ENCODE measurements around the gene CEP131. TPM values are rescaled to one million over a fixed set of nuclear protein-coding genes. Genes with fewer than 3 reads are reported as not detected.
A peak's percentile ranks its signal among the peaks of the same experiment; 100 is the strongest.

Gene CEP131
- total RNA-seq (2014; rRNA removed; shearing (Covaris generic); ENCODE audit: low replicate concordance), result 13.3 and 22.9 TPM in 2 replicates

- no peaks in the 10 kb centered on the region for H3K27me3 ChIP-seq
- no peaks in the 10 kb centered on the region for H3K36me3 ChIP-seq
- peak within 1 kb of the TSS; percentile 80 for H3K4me3 ChIP-seq
- H3K9me3 ChIP-seq, result 0 out of 2 replicates have a peak, but pooled peaks cover 2% of the 10 kb centered on the region
- peak; percentile 99 for DNase-seq
Observed at GRCh38 chr17:81222906-81223761, at the start of gene CEP131. Gene CEP131 (minus strand): TSS chr17:81222965. CDS start chr17:81220056, 2,909 bp downstream.

DNA sequence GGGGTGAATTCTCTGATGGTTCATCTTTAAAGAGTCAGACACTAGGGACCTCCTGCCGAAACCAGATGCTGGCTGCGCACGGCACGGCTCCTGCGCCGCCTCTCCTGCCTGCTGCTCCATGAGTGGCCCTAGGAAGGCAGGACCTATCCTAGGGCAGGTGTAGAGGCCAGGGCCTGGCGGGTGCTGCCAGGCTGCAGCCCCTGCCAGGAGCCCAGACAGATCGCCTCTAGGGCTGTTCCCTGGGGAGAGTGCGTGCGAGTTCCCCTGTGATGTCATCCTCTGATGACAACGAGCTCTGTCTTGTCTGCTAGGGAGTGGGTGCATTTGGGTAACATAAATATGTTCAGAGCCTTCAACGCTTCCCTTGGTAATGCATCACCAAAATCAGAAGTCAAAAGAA lies 48.5 kb upstream of the CEP131 start:
- Histone ChIP-seq H3K9me3 (no peaks in the 10 kb centered on the region), H3K4me3 (no peak overlapping the region), H3K36me3 (peaks cover 72% of the 10 kb centered on the region), H3K27me3 (no peaks in the 10 kb centered on the region)
- no peak for DNase-seq

DNA sequence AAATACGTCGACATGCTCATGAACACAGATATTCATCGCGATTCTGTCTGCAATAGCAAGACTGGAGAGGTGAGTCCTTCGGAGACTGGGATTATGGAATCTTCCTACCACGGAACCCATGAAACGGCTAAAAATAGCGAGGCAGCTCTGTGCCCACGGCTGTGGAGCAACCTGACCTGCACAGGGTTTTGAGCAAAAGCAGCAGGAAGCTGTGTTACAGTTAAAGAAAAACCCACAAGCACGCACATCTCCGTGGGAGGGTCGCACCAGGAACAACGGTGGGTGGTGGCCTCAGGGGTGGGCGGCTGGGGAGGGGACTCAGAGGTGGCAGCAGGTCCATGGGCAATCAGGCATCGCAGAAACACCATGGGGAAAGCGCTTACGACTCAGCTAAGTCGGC lies 47.5 kb upstream of the CEP131 start:
- Histone ChIP-seq H3K4me3 (no peak overlapping the region), H3K27me3 (no peaks in the 10 kb centered on the region), H3K36me3 (peaks cover 75% of the 10 kb centered on the region), H3K9me3 (no peaks in the 10 kb centered on the region)
- no peak for DNase-seq

DNA sequence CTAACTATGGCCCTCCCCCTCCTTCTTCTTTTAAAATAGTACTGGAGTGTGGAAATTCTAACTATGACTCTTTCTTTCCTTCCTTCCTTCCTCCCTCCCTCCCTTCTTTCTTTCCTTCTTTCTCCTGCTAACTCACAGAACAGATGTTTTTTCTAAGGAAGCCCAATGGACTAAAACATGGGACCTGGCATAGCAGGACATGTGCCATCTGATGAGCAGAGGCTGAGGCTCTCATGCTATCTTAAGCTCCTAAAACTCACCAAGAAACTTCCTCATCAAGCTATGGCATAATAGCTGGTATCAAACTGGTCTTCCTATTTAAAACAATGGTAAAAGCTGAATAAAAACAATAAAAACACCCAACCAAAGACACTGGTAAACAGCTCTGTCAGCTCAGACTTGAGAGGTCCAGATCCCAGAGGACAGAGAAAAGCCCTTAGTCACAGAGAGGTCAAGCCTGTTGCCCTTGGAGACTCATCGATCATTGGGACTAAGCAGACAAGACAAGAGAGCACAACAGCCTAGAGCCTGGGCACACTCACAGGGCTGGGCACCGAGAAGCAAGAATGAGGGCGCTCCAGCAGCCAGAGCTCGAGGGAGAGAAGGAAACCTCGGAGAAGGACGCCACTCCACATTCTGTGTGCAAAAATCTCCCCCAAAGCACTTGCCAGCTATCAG lies 44.8 kb upstream of the CEP131 start:
- no peak for DNase-seq
- H3K9me3 ChIP-seq, result no peaks in the 10 kb centered on the region
- peaks cover 64% of the 10 kb centered on the region for H3K36me3 ChIP-seq
- no peak overlapping the region for H3K4me3 ChIP-seq
- no peaks in the 10 kb centered on the region for H3K27me3 ChIP-seq

GRCh38 chr17:81265576-81265975 lies 42.8 kb upstream of the CEP131 start:
- H3K9me3 ChIP-seq, result no peaks in the 10 kb centered on the region
- no peak for DNase-seq
- no peak overlapping the region for H3K4me3 ChIP-seq
- H3K27me3 ChIP-seq, result no peaks in the 10 kb centered on the region
- H3K36me3 ChIP-seq, result peaks cover 57% of the 10 kb centered on the region

GRCh38 chr17:81264640-81265039 lies 41.9 kb upstream of the CEP131 start:
- Histone ChIP-seq H3K9me3 (no peaks in the 10 kb centered on the region), H3K4me3 (no peak overlapping the region), H3K36me3 (peaks cover 58% of the 10 kb centered on the region), H3K27me3 (no peaks in the 10 kb centered on the region)
- DNase-seq, result no peak

DNA sequence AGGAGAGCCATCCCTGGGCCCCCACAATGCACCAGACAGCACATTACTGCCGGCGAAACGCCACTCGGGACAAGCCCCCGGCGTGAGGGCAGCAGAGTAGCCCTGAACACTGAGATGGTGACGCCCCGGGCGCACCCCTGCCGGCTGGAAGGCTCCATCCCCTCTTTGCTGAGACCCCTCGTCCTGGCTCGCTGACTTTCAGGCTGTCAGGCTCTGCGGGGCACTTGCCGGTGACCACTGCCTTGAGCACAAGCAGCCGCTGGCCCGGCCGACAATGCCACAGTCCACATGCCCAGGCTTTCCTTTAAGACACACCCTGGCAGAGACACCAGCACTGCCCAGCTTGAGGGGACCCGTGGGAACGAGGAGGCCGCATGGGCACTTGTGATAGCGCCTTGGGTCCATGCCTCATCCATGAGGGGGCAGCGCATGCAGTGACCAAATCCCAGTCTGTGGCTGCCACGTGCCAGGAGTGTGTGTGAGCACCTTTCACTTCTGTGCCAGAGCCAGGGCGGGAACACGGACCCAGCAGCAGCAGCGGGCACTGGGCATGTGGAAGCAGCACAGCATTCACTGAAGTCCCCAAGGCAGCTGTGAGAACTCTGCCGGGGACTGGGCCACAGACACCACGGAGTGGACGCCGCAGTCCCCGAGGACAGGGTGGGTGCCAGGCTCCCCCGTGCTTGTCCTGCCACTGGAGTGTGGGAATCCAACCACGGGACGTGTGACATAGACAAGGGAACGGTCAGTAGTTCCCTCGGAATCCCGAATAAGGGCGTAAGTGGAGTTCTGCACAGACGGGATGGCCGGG lies 40.8 kb upstream of the CEP131 start:
- Histone ChIP-seq H3K4me3 (no peak overlapping the region), H3K27me3 (no peaks in the 10 kb centered on the region), H3K36me3 (peaks cover 58% of the 10 kb centered on the region), H3K9me3 (no peaks in the 10 kb centered on the region)
- no peak for DNase-seq

GRCh38 chr17:81261582-81262336 lies 39.0 kb upstream of the CEP131 start:
- H3K9me3 ChIP-seq, result no peaks in the 10 kb centered on the region
- H3K27me3 ChIP-seq, result no peaks in the 10 kb centered on the region
- DNase-seq, result no peak
- H3K36me3 ChIP-seq, result peaks cover 57% of the 10 kb centered on the region
- H3K4me3 ChIP-seq, result no peak overlapping the region

GRCh38 chr17:81261096-81261495 lies 38.3 kb upstream of the CEP131 start:
- Histone ChIP-seq H3K36me3 (peaks cover 60% of the 10 kb centered on the region), H3K4me3 (no peak overlapping the region), H3K9me3 (no peaks in the 10 kb centered on the region), H3K27me3 (no peaks in the 10 kb centered on the region)
- DNase-seq, result no peak

GRCh38 chr17:81260641-81261040 lies 37.9 kb upstream of the CEP131 start:
- no peaks in the 10 kb centered on the region for H3K9me3 ChIP-seq
- H3K36me3 ChIP-seq, result peaks cover 59% of the 10 kb centered on the region
- H3K27me3 ChIP-seq, result no peaks in the 10 kb centered on the region
- DNase-seq, result no peak
- H3K4me3 ChIP-seq, result no peak overlapping the region

DNA sequence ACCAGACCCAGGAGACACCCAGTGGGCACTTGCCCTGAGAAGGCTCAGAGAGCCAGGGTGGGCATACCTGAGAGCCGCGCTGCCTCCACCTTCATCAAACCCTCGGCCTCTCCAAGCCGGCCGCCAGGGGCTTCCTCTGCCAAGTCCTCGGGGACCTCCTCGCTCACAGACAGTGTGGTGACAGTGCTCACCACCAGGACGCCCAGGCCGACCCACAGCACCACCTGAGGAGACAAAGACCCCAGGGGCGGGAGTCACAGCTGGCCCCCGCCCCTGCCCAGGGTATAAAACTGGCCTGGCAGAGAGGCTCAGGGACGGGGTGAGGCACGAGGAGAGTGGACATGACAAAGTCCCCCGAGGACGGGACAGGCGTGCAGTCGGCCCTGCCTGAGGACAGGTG lies 37.4 kb upstream of the CEP131 start:
- H3K27me3 ChIP-seq, result no peaks in the 10 kb centered on the region
- DNase-seq, result no peak
- peaks cover 61% of the 10 kb centered on the region for H3K36me3 ChIP-seq
- H3K4me3 ChIP-seq, result no peak overlapping the region
- no peaks in the 10 kb centered on the region for H3K9me3 ChIP-seq

DNA sequence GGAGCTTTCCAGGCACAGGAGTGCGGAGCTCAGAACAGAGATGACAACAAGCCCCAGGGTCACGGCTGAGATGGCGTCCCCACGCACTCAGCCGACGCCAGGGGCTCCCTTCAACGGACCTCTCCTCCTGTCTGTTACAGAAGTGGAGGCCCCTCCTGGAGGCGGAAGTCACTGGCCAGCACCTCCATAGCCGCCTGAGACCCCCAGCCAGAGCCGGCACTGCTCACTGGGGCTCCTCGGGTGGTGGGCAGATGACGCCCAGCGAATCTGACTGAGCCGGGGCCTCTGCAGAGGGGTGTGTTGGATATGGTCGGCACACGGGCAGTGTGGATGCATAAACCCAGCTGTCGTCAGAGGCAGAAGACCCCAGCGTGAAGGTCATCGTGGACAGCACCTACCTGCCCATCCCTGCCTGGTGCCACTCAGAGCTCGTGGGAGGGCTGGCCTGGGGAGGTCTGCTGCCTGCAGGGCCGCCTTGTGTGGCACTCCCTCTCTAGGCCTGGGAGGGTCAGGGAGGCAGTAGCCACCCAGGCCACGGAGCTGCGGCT lies 36.4 kb upstream of the CEP131 start:
- no peak overlapping the region for H3K4me3 ChIP-seq
- H3K36me3 ChIP-seq, result peaks cover 57% of the 10 kb centered on the region
- H3K9me3 ChIP-seq, result no peaks in the 10 kb centered on the region
- no peaks in the 10 kb centered on the region for H3K27me3 ChIP-seq
- no peak for DNase-seq

- no peak for DNase-seq
- H3K36me3 ChIP-seq, result peaks cover 60% of the 10 kb centered on the region
- H3K4me3 ChIP-seq, result no peak overlapping the region
- H3K27me3 ChIP-seq, result no peaks in the 10 kb centered on the region
- no peaks in the 10 kb centered on the region for H3K9me3 ChIP-seq
Observed at GRCh38 chr17:81258292-81258691, 35.5 kb upstream of the CEP131 start.

DNA sequence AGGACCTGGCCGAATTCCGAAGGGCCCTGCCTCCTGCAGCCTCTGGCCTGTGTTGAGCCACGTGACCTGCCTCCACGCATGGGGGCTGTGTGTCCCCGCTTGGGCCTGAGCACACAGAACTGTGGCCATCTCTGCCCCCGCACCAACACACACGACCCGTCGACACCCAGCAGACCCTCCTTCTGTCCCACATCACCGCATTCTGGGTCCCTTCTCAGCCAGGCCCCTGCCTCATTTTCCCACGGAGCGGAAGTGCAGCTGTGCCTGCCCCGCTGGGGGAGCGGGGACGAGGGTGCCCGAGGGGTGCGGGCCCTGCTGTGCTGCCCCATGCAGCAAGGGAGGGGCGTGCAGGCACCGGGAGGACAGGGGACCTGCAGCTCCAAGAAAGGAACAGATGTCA lies 34.8 kb upstream of the CEP131 start:
- Histone ChIP-seq H3K27me3 (no peaks in the 10 kb centered on the region), H3K4me3 (no peak overlapping the region), H3K36me3 (peaks cover 61% of the 10 kb centered on the region), H3K9me3 (no peaks in the 10 kb centered on the region)
- DNase-seq, result no peak

DNA sequence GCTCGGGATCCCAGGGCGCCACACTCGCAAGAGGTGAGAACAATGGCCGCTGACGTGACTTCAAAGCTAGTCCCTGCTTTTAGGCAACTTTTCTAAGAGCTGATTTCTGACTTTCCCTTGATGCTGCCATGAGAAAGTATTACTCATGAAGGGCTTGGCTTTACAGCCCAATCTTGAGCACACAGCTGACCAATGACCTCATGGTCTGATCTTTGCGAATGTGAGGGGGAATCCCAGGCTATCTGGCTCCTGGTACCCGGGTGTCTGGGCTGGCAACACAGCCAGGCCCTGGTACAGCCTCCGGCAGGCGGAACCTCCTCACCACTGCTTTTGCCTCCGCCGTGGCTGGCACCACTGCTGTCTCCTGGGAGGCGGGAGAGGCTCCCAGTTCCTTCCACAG lies 33.9 kb upstream of the CEP131 start:
- Histone ChIP-seq H3K27me3 (no peaks in the 10 kb centered on the region), H3K9me3 (no peaks in the 10 kb centered on the region), H3K36me3 (peaks cover 67% of the 10 kb centered on the region), H3K4me3 (no peak overlapping the region)
- DNase-seq, result peak; percentile 71

All from MG63 (cell line).